ENCODE results near the gene TMEM88.

Gene TMEM88

DNA sequence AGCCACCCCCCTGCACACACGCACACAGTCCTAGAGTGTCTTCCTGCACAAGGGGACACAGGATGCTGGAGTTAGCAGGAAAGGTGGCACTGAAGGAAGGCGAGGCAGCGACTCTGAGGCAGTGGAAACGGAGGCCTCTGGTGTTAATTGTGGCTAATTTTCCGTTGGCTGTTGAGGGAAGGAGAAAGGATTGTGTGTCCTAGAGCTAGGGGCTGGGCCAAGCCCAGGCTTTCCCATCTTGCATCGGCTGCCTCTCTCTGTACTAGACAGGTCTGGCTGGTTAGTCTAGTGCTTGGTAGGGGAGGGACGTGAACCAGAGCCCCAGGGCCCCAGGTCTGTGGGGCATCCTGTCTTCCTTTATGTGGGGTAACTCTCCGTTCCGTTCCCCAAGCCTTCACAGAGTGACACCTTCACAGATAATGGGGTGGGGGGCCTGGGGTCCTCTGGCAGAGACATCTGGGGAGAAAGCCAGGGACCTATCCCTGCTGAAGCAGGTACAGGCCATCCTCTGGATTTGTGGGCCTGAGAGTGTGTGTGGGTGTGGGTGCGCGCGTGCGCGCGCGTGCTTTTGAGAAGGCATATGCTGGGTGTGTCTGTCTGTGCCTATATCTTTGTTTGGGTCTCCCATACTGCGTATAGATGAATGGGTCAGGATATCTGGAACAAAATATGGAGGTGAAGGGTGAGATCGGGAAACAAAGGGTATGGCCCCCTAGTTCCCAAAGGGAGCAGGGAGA is 33.5 kb downstream of the TMEM88 start, which contains the start of gene CHD3:
CHD3 (plus strand) TSS at position 606 of the 737 bp plus-strand sequence. CDS start 212 bp downstream, outside the sequence.
- Mint-ChIP-seq H3K4me1 (ENCODE audit: low read depth) (peaks cover 9% of the 10 kb centered on the region), H3K9me3 (no peaks in the 10 kb centered on the region), H3K36me3 (ENCODE audit: low read depth) (peaks cover 11% of the 10 kb centered on the region), H3K27ac (no peak within 1 kb of the TSS), H3K4me3 (no peak within 1 kb of the TSS), H3K27me3 (ENCODE audit: low read depth) (no peaks in the 10 kb centered on the region)

DNA sequence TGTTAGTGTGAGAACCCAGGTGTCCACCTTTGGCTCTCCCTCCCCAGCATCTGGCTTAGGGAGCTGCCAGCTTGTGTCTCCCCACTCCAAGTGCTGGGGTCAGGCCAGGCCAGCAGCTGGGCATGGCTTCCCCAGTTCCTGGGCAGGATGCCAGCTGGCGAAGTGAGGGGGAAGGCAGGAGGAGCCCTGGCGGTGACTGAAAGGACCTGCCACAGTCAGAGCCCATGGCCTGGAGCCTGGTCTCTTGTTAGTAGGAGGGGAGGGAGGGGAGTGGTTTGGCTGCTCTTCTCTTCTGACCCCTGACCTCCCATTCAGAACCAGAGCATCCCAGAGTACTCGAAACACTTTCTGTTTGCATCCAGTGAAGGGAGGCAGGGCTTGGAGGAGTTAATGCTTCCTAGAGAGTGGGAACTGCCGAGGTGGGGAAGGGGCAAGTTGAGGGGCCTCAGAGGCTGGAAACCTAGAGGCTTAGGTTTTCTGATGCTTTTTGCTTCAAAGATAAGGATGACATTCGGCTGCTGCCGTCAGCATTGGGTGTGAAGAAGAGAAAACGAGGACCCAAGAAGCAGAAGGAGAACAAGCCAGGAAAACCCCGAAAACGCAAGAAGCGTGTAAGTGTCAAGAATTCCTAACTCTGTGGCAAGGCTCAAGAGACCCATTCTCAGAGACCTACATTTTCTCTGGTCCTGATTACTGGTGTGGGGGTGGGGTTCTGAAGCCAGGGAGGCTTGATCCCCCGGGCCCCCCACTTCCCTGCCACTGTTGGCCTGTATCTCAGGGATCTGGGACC is 34.5 kb downstream of the TMEM88 start:
- Mint-ChIP-seq H3K4me1 (ENCODE audit: low read depth) (peaks cover 9% of the 10 kb centered on the region), H3K4me3 (no peak overlapping the region), H3K9me3 (no peaks in the 10 kb centered on the region), H3K27me3 (ENCODE audit: low read depth) (no peaks in the 10 kb centered on the region), H3K36me3 (ENCODE audit: low read depth) (peaks cover 19% of the 10 kb centered on the region), H3K27ac (no peak overlapping the region)

DNA sequence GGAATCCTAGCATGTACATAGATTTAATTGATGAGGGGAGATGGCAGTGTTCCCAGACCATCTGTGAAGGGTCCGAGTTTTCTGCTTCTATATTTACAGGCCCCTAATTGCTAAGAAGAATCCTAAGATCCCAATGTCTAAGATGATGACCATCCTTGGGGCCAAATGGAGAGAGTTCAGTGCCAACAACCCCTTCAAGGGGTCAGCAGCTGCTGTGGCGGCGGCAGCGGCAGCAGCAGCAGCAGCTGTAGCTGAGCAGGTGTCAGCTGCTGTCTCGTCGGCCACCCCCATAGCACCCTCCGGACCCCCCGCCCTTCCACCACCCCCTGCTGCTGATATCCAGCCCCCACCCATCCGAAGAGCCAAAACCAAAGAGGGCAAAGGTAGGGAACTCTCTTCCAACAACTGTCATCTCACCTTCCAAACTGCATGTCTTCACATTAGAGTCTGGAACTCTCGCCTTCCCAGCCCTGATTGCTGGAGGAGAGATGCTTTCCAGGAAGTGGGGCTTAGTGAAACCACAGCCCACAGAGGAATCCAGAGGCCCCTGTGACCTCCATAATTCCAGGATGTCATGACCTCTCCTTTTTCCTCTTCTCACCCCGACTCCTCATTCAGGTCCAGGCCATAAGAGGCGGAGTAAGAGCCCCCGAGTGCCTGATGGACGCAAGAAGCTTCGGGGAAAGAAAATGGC is 38.5 kb downstream of the TMEM88 start:
- H3K9me3 Mint-ChIP-seq, result no peaks in the 10 kb centered on the region
- H3K4me1 Mint-ChIP-seq (ENCODE audit: low read depth), result peaks cover 12% of the 10 kb centered on the region
- H3K4me3 Mint-ChIP-seq, result no peak overlapping the region
- H3K27ac Mint-ChIP-seq, result no peak overlapping the region
- peaks cover 45% of the 10 kb centered on the region for H3K36me3 Mint-ChIP-seq (ENCODE audit: low read depth)
- no peaks in the 10 kb centered on the region for H3K27me3 Mint-ChIP-seq (ENCODE audit: low read depth)

GRCh38 chr17:7894226-7894625 is 39.4 kb downstream of the TMEM88 start:
- H3K36me3 Mint-ChIP-seq (ENCODE audit: low read depth), result peaks cover 50% of the 10 kb centered on the region
- no peak overlapping the region for H3K4me3 Mint-ChIP-seq
- H3K4me1 Mint-ChIP-seq (ENCODE audit: low read depth), result peaks cover 11% of the 10 kb centered on the region
- no peaks in the 10 kb centered on the region for H3K9me3 Mint-ChIP-seq
- no peaks in the 10 kb centered on the region for H3K27me3 Mint-ChIP-seq (ENCODE audit: low read depth)
- H3K27ac Mint-ChIP-seq, result no peak overlapping the region

DNA sequence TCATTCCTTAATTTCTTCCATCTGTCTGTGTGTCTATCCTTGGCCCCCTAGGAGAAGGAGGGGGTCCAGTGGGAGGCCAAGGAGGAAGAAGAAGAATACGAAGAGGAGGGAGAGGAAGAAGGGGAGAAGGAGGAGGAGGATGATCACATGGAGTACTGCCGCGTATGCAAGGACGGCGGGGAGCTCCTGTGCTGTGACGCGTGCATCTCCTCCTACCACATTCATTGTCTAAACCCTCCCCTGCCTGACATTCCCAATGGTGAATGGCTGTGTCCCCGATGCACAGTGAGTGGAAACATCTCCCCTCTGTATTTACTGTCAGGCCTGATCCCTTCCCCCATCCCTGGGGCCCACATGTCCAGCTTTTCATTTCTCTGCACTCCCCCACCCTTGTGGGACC is 40.0 kb downstream of the TMEM88 start:
- Mint-ChIP-seq H3K9me3 (no peaks in the 10 kb centered on the region), H3K4me3 (no peak overlapping the region), H3K27me3 (ENCODE audit: low read depth) (no peaks in the 10 kb centered on the region)

DNA sequence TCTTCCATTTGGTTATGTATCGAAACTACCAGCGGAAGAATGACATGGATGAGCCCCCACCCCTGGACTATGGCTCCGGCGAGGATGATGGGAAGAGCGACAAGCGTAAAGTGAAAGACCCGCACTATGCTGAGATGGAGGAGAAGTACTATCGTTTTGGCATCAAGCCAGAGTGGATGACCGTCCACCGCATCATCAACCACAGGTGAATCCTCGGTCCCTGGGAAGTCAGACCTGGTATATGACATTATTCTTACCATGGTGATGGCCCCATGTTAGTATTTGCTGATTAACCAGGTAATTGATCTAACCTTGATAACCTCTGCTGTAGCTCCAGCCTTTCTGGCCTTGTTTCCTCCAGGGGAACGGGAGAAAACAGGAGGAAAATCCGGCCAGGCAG is 42.2 kb downstream of the TMEM88 start:
- Mint-ChIP-seq H3K9me3 (no peaks in the 10 kb centered on the region), H3K4me3 (no peak overlapping the region), H3K27me3 (ENCODE audit: low read depth) (no peaks in the 10 kb centered on the region), H3K27ac (no peak overlapping the region), H3K36me3 (ENCODE audit: low read depth) (peaks cover 64% of the 10 kb centered on the region), H3K4me1 (ENCODE audit: low read depth) (peaks cover 4% of the 10 kb centered on the region)

More for the DNA sequence above, 40.0 kb downstream of the TMEM88 start:
- H3K4me1 Mint-ChIP-seq (ENCODE audit: low read depth), result peaks cover 8% of the 10 kb centered on the region
- H3K27ac Mint-ChIP-seq, result no peak overlapping the region
- peaks cover 55% of the 10 kb centered on the region for H3K36me3 Mint-ChIP-seq (ENCODE audit: low read depth)

DNA sequence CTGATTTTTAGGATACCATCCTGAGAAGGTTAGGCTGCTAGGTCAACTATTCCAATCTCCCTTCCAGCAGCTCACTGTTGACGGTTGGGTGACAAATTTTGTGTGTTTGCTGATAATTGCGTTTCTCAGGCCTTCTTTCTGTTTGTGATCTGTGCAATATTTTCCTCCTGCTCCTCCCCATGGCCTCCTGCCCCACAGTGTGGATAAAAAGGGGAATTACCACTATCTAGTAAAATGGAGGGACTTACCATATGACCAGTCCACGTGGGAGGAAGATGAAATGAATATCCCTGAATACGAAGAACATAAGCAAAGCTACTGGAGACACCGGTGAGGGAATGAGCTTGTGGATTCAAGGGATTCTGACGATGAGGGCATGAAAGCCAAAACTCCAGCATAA is 42.9 kb downstream of the TMEM88 start:
- peaks cover 67% of the 10 kb centered on the region for H3K36me3 Mint-ChIP-seq (ENCODE audit: low read depth)
- H3K4me1 Mint-ChIP-seq (ENCODE audit: low read depth), result peaks cover 3% of the 10 kb centered on the region
- H3K27me3 Mint-ChIP-seq (ENCODE audit: low read depth), result no peaks in the 10 kb centered on the region
- no peak overlapping the region for H3K27ac Mint-ChIP-seq
- no peak overlapping the region for H3K4me3 Mint-ChIP-seq
- no peaks in the 10 kb centered on the region for H3K9me3 Mint-ChIP-seq

DNA sequence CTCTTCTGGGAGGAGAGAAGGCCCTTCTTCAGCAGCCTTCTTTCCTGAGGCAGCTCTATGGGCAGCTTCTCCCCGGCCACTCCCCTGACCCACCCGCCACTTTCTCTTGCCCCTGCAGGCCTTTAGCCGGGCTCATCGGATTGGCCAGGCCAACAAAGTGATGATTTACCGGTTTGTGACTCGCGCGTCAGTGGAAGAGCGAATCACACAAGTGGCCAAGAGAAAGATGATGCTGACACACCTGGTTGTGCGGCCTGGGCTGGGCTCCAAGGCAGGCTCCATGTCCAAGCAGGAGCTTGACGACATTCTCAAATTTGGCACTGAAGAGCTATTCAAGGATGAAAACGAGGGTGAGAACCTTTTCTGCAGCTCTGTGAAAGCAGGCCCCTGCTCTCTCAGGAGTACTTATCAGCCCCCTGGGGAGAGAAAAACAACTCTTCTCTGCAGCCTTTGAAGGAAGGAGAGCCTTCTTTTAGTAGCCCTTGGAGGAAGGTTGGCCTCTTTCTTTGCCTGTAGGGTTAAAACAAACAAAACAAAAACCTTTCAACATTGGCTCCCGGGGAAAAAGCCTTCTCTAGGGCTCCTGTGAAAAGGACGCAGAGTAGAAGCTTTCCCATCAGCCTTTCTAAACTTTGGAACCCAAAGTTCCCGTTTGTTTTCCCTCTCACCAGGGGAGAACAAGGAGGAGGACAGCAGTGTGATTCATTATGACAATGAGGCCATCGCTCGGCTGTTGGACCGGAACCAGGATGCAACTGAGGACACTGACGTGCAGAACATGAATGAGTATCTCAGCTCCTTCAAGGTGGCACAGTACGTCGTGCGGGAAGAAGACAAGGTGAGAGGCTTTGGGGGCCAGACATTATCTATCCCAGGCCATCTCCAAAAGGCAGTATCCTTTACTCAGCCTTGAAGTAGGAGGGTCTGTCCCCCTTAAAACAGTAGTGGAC is 48.6 kb downstream of the TMEM88 start:
- peaks cover 72% of the 10 kb centered on the region for H3K36me3 Mint-ChIP-seq (ENCODE audit: low read depth)
- H3K4me1 Mint-ChIP-seq (ENCODE audit: low read depth), result no peaks in the 10 kb centered on the region
- no peaks in the 10 kb centered on the region for H3K9me3 Mint-ChIP-seq
- H3K27ac Mint-ChIP-seq, result no peak overlapping the region
- no peaks in the 10 kb centered on the region for H3K27me3 Mint-ChIP-seq (ENCODE audit: low read depth)
- H3K4me3 Mint-ChIP-seq, result no peak overlapping the region

All from T-helper 1 cell treated with Interleukin-12 subunit alpha and Interleukin-12 subunit beta and Interleukin-4 antibody, amounts not matched to agents 30 μg/mL and 1 μg/mL, for 36 hours (primary cell).